Measurements from ENCODE around the gene RHBDD1.

Gene RHBDD1

DNA sequence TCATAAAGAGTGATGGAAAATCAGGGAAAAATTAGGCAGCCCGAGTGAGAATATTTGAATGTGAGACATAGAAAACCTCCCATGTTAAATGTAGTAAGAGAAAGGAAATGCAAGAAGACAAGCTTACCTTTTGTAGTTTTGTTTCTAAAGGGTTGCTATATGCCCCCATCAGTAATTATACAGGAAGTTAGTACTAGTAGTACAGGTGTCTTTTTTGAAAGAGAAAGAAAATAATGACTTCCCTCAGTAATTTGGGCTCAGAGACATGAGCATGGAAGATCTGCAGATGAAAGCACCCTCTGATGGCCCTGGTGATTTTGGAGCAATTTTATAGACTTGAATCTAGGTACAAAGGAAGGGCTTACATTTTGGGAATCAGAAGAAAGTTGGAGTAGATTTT, 80.8 kb downstream of the RHBDD1 start:
- DNase-seq (ENCODE audit: low spot score): no peak

DNA sequence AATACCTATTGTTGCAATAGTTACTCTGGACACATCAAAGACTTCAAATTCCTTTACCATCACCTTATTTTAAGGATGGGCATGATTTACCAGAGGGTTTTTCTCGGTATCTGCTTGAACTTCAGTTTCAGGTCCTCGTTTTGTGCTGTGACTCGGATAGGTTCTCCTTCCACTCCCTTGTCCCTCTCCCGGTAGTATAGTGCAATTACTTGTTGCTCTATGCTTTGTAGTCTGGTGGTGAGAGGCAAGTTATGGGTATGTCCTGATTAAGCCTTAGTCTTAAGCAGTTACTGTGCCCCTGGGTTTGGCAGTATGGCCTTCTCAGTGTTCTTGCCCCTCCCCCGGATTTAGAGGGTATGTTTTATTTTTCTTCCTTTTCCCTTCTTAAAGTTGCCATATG, 96.6 kb downstream of the RHBDD1 start:
- no peak for DNase-seq (ENCODE audit: low spot score)

DNA sequence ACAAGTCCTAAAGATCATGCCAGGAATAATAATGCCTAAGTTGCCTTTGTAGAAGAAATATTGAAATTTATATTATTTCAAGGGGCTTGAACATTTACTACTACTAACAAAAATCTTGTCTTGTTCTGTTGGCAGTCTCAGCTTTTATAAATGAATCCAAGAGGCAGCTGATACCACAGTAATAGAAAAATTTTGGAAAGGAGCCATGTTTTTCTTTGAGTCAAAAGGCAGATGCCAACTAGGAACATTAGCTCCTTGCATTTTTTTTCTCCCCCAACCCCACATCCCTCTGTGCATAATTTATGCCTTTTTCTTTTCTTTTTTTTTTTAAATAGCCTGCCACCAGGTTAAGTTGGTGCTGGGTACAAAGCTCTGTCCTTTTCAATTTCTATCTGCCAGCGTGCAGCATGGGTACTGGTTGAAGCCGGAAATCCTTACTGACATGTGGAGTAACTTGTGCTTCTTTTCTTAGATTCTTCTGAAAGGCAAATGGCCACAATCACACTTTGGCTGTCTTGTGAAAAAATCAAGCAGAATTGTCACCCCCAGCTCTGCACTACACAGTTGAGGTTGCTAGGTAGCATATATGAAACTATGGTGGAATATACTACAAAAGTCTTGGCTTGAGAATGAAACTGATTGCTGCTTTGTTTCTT, 98.8 kb downstream of the RHBDD1 start:
- peak; percentile 11 for DNase-seq (ENCODE audit: low spot score)

DNA sequence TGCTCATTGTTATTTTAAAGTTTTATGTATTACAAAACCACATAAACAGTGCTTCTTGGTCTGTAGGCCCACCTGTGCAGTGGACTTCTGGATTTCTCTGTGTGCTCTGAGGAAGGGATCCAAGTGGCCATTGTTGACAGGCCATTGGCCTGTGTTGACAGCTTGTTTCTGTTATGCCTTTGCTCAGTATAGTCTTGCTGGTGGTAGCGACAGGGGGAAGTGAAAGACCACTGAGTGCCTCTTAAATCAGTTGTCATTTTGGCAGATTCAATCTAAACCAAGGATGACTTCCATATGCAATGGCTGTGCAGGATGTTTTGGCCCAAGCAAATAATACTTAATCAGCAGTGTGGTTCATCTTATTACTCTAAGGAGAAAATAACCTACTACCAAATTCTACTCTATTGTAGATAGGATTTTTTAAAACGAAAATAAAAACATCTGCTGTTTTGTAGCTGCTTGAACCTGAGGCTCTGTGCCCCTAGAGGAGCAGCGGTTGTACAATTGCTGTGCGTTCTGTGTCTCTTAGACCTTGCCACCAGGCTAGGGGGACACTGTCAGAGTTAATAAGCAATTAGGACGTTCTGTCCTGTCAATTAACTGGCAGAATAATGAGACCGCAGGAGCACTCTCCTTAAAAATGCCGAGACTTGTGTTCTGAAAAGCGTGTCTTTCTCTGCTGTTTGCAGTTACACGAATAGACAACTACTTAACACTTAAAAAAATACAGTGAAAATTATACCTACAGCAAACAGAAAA, 108.2 kb downstream of the RHBDD1 start:
- no peak for DNase-seq (ENCODE audit: low spot score)

DNA sequence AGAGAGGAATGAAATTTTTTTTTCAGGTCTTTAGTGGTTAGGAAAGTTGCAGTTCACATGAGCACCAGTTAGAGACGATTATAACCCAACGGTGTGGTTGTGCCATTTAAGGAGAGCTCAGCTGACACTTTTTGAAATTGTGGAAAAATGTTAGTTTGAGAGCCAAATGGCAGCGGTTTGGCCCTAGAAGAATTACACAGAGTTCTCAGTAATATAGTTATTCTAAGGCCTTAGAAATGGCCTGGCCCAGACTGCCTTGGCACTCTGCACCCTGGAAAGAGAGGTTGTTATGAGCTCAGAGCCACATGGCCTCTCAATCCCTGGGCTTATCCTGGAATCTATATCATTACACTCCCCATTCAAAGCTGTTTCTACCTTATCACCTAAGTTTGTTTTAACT, 117.4 kb downstream of the RHBDD1 start:
- DNase-seq (ENCODE audit: low spot score): no peak

DNA sequence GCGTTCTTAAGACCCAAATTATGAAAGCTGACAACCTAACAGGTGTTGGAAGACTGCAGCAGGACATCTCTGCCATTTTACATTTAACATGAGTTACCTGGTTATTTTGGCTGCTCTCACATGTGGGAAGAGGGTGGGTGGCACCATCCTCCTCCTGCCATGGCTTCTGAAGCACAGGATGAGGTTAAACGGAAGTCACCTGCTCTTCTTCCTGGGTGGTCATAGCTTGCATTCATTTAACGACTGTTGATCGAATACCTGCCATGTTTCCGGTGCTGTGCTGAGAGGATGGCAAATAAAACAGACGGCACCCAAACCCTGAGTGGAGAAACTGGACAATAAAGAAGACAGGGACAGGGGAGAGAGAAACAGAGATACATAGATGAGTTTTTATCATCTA, 118.0 kb downstream of the RHBDD1 start:
- no peak for DNase-seq (ENCODE audit: low spot score)

DNA sequence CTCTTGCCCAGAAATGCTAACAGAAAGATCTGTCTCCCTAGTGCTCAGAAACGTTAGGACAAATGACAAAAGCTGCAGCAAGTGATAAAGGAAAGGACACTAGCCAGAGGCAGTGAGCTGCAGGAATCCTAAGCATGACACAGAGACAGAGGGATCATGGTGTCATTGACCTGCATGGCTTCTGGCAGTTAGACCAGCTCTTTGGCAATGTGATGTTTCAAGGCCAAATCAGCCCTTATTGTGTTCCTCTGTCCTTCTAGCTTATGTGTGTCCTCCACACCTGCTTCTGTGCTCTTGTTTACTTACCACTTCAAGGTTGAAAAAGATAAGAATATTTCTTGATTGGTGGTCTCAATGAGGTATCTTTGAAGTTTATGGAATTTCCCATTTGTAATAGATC, 120.8 kb downstream of the RHBDD1 start:
- no peak for DNase-seq (ENCODE audit: low spot score)

DNA sequence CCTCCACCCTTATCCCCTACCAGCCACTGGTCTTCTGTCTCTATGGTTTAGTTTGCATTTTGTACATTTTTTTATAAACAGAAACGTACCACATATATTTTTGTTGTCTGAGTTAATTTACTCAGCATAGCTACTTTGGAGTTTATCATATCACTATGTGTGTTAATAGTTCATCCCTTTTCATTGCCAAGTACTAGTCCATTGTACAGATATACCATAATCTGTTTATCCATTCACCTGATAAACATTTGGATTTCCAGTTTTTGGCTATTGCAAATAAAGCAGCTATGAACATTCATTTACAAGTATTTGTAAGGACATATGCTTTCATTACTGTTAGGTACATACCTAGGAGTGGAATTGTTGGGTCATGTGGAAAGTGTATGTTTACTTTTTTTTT, 123.6 kb downstream of the RHBDD1 start:
- DNase-seq (ENCODE audit: low spot score): no peak

DNA sequence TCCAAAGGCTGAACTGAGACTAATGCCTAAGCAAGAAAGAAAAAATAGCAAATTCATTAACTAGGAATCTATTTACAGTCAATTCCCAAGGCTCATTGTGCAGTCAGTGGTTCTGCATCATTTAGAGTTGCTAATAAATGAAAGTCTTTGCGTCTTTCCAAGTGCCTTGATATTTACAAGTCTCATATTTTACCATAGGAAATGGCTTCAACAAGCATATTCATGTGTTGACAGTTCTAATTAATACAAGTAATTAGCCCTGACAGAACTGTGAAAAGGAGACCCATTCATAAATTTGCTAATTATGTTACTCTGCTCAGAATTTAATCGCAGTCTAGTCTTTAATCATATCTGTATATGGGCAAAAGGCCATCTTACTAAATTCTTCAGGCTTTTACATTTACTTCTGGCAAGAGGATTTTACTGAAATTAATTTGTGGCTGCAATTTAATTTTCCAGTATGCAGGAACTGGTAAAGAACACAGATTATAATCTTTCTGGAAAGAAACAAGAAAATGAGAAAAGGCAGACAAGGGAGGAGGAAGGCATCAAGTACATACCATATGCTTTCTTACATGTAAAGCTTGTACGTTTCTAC, 126.4 kb downstream of the RHBDD1 start:
- no peak for DNase-seq (ENCODE audit: low spot score)

DNA sequence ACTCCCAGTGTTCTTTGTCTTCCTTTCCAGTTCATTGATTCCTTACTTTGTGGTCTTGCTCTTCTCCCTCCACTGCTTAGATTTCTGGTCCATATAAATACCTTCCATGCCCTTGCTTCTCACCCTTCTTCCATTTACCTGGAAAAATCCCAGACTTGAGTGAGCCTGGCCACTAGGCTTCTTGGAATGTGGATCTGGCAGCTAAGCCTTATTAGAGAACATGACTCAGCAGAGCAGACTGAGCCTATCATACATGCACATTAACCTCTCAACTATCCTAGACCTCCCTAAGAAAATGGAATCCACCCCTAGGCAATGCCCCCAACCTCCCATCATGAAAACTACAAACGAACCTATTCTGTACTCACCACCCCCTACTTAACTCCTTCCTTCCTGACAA, 127.7 kb downstream of the RHBDD1 start:
- no peak for DNase-seq (ENCODE audit: low spot score)

DNA sequence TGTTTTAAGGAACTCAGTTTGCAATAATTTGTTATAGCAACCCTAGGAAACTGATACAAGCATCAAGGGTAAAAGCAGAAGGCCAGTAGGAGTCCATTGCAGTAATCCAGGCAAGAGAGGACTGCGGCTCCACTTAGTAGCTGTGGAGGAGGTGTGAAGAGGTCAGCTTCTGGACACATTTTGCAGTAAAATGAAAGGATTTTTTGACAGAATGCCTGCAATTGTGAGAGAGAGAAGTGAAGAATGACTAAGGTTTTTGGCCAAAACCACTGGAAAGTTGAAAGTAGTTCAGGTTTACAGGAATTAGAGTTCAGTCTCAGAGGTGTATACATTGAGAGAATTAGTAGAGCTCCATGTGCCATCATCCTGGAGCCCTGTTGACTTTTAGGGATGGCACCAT, 129.5 kb downstream of the RHBDD1 start:
- no peak for DNase-seq (ENCODE audit: low spot score)

DNA sequence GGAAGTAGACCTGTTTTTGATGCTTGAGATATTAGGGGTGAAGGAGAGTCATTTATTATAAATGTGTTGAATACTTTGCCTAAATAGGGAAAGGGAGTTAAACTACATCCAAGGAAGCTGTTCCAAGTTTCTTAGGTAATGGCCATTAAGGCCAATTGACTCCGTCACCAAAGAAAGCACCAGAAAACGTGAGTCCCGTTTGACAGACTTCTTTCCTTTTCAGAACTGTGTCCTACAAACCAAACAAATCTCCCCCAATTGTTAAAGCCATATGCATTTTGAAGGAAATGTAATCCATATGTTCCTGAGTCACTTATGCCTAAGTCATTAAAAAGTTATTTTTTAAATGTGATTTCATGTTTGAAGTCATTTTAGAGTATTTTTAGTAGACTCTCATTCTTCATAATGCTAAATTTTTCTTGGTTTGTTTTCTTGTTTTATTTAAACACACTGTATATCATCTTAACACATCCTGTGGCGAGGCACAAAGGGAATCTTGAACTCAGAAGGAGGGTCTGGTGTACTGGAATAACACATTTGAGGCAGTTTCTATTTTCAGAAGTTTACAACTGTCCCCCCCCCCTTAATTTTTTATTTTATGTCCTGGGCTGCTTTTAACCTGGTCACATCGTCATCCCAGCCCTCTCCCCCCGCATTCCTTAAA, 133.7 kb downstream of the RHBDD1 start:
- DNase-seq (ENCODE audit: low spot score): no peak

DNA sequence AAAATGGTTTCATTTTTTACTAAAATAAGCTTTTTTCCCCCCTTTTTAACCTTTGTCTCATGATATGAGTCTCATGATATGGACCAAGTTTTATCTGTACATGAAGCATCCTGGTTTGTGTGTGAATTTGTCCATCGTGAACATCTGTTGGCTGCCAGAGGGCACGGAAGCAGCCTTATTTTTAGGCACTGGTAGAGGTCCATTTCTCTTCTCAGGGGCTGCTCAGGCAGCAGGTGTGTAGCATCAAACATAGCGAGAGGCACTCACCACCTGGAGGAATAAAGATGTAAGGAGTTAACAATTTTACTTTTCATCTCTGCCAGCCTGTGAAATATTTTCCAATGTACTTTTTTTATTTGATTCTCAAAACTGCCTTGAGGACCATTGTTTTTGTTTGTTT, 134.5 kb downstream of the RHBDD1 start:
- DNase-seq (ENCODE audit: low spot score): no peak

DNA sequence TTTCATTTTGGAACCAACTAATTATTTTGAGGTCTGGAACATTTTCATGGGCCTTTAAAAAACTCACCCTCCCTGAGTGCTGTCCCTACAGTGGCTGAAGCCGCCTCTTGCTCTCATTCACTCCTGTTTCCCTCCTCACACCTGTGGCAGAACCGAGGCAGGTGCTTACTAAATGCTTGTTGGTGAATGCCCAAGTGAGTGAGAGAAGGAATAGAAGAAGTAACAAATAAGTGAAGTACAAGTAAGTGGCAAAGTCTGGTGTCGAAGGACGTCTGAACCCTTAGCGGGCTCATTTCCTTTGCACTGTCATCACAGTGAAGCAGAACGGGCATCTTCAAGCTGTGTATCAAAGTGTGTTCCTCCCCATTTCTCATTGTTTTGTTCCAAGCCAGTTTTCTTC, 135.2 kb downstream of the RHBDD1 start:
- no peak for DNase-seq (ENCODE audit: low spot score)

DNA sequence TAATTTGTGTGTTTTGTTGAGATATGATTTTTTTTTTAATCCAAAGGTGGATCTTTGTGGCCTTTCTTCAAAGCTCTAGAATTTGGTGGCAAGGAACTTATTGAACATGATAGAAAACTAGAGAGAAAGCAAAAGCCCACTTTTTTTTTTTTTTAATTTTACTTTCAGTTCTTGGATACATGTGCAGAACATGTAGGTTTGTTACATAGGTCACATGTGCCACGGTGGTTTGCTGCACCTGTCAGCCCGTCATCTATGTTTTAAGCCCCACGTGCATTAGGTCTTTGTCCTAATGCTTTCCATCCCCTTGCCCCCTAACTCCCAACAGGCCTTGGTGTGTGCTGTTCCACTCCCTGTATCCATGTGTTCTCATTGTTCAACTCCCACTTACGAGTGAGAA, 135.9 kb downstream of the RHBDD1 start:
- DNase-seq (ENCODE audit: low spot score): no peak

DNA sequence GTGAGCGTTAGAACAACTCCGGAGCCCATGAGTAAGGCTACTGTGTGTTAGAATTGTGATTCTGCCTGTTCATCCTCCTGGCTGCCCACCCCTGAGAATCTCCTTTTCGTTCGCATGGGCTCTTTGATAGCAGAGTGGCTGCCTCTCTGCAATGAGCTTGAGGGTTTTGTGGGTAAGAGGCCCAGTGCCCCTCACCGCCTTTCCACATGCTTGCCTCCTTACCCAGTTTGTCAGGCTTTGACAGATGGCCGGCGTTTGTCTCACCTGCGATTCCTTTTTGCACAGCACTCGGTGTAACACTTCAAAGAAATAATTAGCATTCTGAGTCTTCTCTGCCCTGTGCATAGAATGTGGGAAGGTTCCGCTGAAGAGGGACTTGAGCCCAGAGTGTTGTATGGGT, 138.0 kb downstream of the RHBDD1 start:
- no peak for DNase-seq (ENCODE audit: low spot score)

DNA sequence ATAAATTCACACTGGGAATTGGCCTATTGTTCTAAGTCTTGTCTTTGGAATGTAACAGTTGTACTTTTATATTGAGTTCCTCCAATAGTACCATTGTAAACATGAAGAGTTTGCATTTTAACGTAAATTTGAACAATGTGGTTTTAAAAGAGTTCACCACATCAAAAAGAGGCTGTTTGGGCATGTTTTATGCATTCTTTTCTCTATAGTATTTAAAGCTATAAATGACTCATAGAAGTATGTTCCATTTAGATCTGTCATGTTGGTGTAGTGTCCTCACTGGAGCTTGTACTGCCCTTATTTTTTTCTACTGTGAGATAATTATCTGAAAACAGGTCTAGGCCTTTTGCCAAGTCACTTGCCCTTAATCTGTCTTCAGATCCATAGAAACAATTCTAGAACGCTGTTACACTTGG, 141.9 kb downstream of the RHBDD1 start:
- DNase-seq (ENCODE audit: low spot score): peak; percentile 48

DNA sequence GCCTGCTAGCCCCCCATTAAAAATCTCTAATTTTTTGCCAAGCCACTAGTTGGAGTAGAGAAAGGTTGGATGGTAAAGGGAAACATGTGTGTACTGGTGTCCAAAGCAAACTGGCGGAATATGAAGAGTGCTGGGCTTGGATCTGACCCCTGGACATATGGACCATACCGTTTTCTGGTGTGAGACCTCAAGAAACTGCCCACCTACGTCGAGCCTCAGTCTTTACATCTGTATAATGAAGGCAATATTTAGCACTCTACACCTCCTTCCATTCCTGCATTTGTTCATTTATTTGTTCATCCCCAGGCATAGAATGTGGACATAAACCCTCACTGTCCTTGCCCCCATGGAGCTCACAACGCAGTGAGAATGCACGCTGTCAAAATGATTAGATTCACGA, 142.4 kb downstream of the RHBDD1 start:
- no peak for DNase-seq (ENCODE audit: low spot score)

DNA sequence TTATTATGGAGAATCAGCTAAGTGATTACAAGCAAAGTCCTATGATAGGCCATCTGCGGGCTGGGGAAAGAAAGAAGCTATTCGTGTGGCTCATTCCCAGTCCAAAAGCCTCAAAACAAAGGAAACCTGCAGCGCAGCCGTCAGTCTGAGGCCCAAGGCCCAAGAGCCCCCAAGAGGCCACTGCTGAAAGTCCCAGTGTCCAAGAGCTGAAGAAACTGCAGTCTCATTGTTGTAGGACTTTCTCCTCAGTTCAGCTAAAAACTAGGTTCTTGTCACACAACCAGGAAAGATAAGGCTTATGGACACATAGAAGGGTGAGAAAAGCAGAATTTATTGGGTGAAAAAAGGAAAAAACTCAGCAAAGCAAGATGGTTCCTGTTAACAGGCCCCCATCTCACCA, 143.2 kb downstream of the RHBDD1 start:
- DNase-seq (ENCODE audit: low spot score): no peak

DNA sequence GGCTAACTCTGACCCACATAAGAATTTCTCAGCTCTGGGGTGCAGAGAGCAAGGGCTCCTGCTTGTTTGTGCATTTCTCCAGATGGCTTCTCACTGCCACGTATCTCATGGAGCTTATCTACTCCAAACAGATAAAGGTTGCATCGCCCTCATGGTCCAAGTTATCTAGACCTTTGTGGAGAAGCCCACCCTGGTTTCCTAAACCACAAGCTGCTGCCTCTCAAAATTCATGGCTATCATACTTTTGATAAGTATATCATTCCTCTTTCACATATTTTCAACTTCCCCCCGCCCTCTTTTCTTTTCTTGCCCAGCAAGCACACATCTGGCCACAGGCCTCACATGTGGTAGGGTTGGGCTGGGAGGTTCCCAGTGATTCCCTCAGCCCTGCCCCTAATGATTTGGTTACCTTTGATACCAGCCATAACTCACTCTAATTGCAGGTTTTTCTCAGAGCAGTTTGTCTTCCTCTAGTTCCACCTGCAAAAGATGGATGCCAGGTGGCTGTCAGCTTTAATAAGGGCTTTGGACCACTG, 146.0 kb downstream of the RHBDD1 start:
- no peak for DNase-seq (ENCODE audit: low spot score)

DNA sequence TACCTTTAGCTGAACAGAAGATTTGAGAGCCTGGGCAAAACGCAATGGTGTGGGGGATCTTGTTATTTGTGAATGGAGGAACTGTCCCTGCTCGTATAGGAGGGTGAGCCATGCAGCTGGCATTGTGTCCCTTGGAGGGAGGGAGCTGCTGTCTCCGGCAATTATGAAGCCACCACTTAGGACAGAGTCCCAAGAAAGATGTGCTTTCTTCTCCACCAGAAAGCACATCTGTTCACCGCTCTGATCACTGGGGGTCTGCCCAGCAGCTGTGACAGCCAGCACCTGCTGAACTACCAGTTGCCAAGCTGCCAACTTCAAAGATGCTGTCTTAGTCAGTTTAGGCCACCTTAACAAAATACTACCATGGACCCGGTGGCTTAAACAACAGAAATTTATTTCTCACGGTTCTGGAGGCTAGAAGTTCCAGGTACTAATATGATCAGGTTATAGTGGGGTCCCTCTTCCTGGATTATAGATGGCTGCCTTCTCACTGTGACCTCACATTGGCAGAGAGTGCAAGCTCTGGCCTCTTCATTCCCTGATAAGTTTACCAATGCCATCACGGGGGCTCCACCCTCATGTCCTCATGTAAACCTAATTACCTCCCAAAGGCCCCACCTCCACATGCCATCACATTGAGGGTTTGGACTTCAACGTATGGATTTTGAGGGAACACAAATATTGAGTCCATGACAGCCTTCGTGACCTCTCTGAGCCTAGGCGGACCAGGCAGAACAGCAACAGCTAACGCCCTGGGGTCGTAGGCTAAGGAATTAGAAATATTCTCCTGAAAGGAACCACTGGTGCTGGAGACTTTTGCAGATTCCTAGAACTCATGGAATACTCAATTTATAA, 148.3 kb downstream of the RHBDD1 start:
- no peak for DNase-seq (ENCODE audit: low spot score)
